ENCODE data around the gene CDRT15L2. TPM values are rescaled to one million over a fixed set of nuclear protein-coding genes. Genes with fewer than 3 reads are reported as not detected.

Gene CDRT15L2
- total RNA-seq, 3 donors from 2014 or later: not detected

Other genes with a start within 250 kb of the CDRT15L2 start
- 10 to 100 TPM; 14.3 to 55.3 (median 26.6) TPM for gene LGALS9B, start 112.2 kb upstream of the CDRT15L2 start, total RNA-seq

Measured in mucosa of descending colon (tissue), 3 donors.